H9 (cell line): ENCODE measurements around the gene MATK. TPM values are rescaled to one million over a fixed set of nuclear protein-coding genes. Genes with fewer than 3 reads are reported as not detected.

Experiments
- DNase-seq: peaks from one replicate; pipeline ENCODE4 v3.0.0-alpha.2; 2017
- H2AFZ ChIP-seq: one replicate; pipeline ENCODE4 v1.6.1; 2013; ENCODE audit warnings: mild to moderate bottlenecking, low read length, control low read depth, moderate library complexity
- H2AK5ac ChIP-seq: 2 replicates; pipeline ENCODE4 v1.6.1; 2013; ENCODE audit warnings: low read length, control low read depth, mixed read lengths; ENCODE audit not compliant: insufficient read length
- H2BK120ac ChIP-seq: one replicate; pipeline ENCODE4 v1.6.1; 2013; ENCODE audit warnings: low read depth, mild to moderate bottlenecking, low read length, control low read depth, inconsistent platforms; ENCODE audit not compliant: poor library complexity, severe bottlenecking
- H2BK12ac ChIP-seq: 2 replicates; pipeline ENCODE4 v1.6.1; 2013; ENCODE audit warnings: low read length, control low read depth, mixed read lengths, low read depth; ENCODE audit not compliant: insufficient read length
- H2BK15ac ChIP-seq: 2 replicates; pipeline ENCODE4 v1.6.1; 2013; ENCODE audit warnings: low read depth, low read length, control low read depth
- H2BK20ac ChIP-seq: one replicate; pipeline ENCODE4 v1.6.1; 2013; ENCODE audit warnings: low read depth, mild to moderate bottlenecking, low read length, control low read depth, inconsistent platforms; ENCODE audit not compliant: poor library complexity, severe bottlenecking
- H2BK5ac ChIP-seq: 2 replicates; pipeline ENCODE4 v1.6.1; 2013; ENCODE audit warnings: low read length, control low read depth, mixed read lengths; ENCODE audit not compliant: insufficient read length
- H3K14ac ChIP-seq: 2 replicates; pipeline ENCODE4 v1.6.1; 2013; ENCODE audit warnings: low read length, control low read depth; ENCODE audit not compliant: insufficient read depth
- H3K18ac ChIP-seq: 2 replicates; pipeline ENCODE4 v1.6.1; 2013; ENCODE audit warnings: low read depth, mild to moderate bottlenecking, mixed read lengths, low read length, control low read depth; ENCODE audit not compliant: insufficient read length
- H3K23ac ChIP-seq: 2 replicates; pipeline ENCODE4 v1.6.1; 2013; ENCODE audit warnings: low read length, control low read depth, mixed read lengths, low read depth; ENCODE audit not compliant: insufficient read length
- H3K23me2 ChIP-seq: 2 replicates; pipeline ENCODE4 v1.6.1; 2013; ENCODE audit warnings: low read depth, mild to moderate bottlenecking, mixed read lengths, low read length, control low read depth; ENCODE audit not compliant: insufficient read length, poor library complexity, severe bottlenecking
- H3K27ac ChIP-seq: 2 replicates; pipeline ENCODE4 v1.5.1; 2013; ENCODE audit warnings: low read length, control low read depth, mixed read lengths, low read depth; ENCODE audit not compliant: insufficient read length
- H3K27me3 ChIP-seq: 2 replicates; pipeline ENCODE4 v1.6.1; 2013; ENCODE audit warnings: low read length, control low read depth, inconsistent platforms; ENCODE audit not compliant: insufficient read depth
- H3K4ac ChIP-seq: 2 replicates; pipeline ENCODE4 v1.6.1; 2013; ENCODE audit warnings: low read depth, mild to moderate bottlenecking, control low read depth, inconsistent platforms, low read length, moderate library complexity
- H3K4me1 ChIP-seq: 2 replicates; pipeline ENCODE4 v1.6.1; 2013; ENCODE audit warnings: low read length, control low read depth, inconsistent platforms; ENCODE audit not compliant: insufficient read depth
- H3K4me2 ChIP-seq: 2 replicates; pipeline ENCODE4 v1.6.1; 2013; ENCODE audit warnings: low read length, control low read depth, mixed read lengths; ENCODE audit not compliant: insufficient read length, insufficient read depth
- H3K56ac ChIP-seq: 2 replicates; pipeline ENCODE4 v1.6.1; 2013; ENCODE audit warnings: low read depth, mild to moderate bottlenecking, mixed read lengths, low read length, control low read depth; ENCODE audit not compliant: insufficient read length
- H3K79me1 ChIP-seq: 2 replicates; pipeline ENCODE4 v1.6.1; 2013; ENCODE audit warnings: low read depth, mild to moderate bottlenecking, moderate library complexity, low read length, control low read depth, inconsistent platforms; ENCODE audit not compliant: insufficient read depth, poor library complexity, severe bottlenecking
- H3K79me2 ChIP-seq: 2 replicates; pipeline ENCODE4 v1.6.1; 2013; ENCODE audit warnings: low read length, control low read depth, inconsistent platforms; ENCODE audit not compliant: insufficient read depth
- H3K9ac ChIP-seq: 2 replicates; pipeline ENCODE4 v1.6.1; 2013; ENCODE audit warnings: low read length, control low read depth, mixed read lengths; ENCODE audit not compliant: insufficient read length; ENCODE audit errors: extremely low read depth
- H3K9me3 ChIP-seq: one replicate; pipeline ENCODE4 v1.6.1; 2013; ENCODE audit warnings: low read depth, low read length, inconsistent platforms; ENCODE audit not compliant: control insufficient read depth
- H3T11ph ChIP-seq: one replicate; pipeline ENCODE4 v1.6.1; 2013; ENCODE audit warnings: mild to moderate bottlenecking, low read length, control low read depth, inconsistent platforms
- H4K20me1 ChIP-seq: one replicate; pipeline ENCODE4 v1.6.1; 2013; ENCODE audit not compliant: control insufficient read depth, insufficient read length, insufficient read depth
- H4K5ac ChIP-seq: 2 replicates; pipeline ENCODE4 v1.6.1; 2013; ENCODE audit warnings: low read depth, mild to moderate bottlenecking, mixed read lengths, low read length, control low read depth; ENCODE audit not compliant: insufficient read length
- H4K8ac ChIP-seq: replicated peaks from 2 replicates; pipeline ENCODE4 v1.6.1; 2013; ENCODE audit warnings: low read length, control low read depth, mixed read lengths, low read depth; ENCODE audit not compliant: insufficient read length
- H4K91ac ChIP-seq: 2 replicates; pipeline ENCODE4 v1.6.1; 2013; ENCODE audit warnings: low read depth, mild to moderate bottlenecking, moderate library complexity, mixed read lengths, low read length, control low read depth; ENCODE audit not compliant: insufficient read length
- H3K27ac Mint-ChIP-seq, 3 experiments: 2 replicates in 2 of 3; 3 replicates in 1 of 3; pipeline ENCODE4 v1.8.0; 2020 to 2021; ENCODE audit warnings: mixed read lengths in 3 of 3, mild to moderate bottlenecking in 1 of 3, moderate library complexity in 1 of 3
- H3K27me3 Mint-ChIP-seq: 2 replicates; pipeline ENCODE4 v1.8.0; 2021; ENCODE audit warnings: low read depth, mild to moderate bottlenecking, moderate library complexity, mixed read lengths
- H3K36me3 Mint-ChIP-seq, 3 experiments: 2 replicates in 2 of 3; 3 replicates in 1 of 3; pipeline ENCODE4 v1.8.0; 2020 to 2021; ENCODE audit warnings: low read depth in 3 of 3, mixed read lengths in 3 of 3; ENCODE audit not compliant: insufficient read depth in 1 of 3
- H3K4me1 Mint-ChIP-seq, 2 experiments: 2 replicates each; pipeline ENCODE4 v1.8.0; 2020; ENCODE audit warnings: mixed read lengths in 2 of 2
- H3K4me3 Mint-ChIP-seq, 2 experiments: 2 replicates in 1 of 2; 3 replicates in 1 of 2; pipeline ENCODE4 v1.8.0; 2020 to 2021; ENCODE audit warnings: mild to moderate bottlenecking in 2 of 2, mixed read lengths in 2 of 2, moderate library complexity in 1 of 2
- H3K9me3 Mint-ChIP-seq, 2 experiments: 2 replicates in 1 of 2; 3 replicates in 1 of 2; pipeline ENCODE4 v1.8.0; 2020; ENCODE audit warnings: mild to moderate bottlenecking in 2 of 2, mixed read lengths in 2 of 2, moderate library complexity in 1 of 2
- CTCF ChIP-seq: fragments of 200-600 bp; sonication (generic); conservative IDR thresholded peaks from 3 replicates; pipeline ENCODE4 v1.8.0; 2021; ENCODE audit warnings: antibody characterized with exemption, mild to moderate bottlenecking
- WGBS: extraction: QIAGEN DNeasy Blood & Tissue Kit; methylation state at CpG from one replicate; pipeline ENCODE4 v1.1.7; 2013; ENCODE audit warnings: missing lambda C conversion rate, low lambda C conversion rate, mixed read lengths; ENCODE audit not compliant: insufficient read length; ENCODE audit errors: extremely low coverage; 5-methylcytosine and 5-hydroxymethylcytosine counted together
- total RNA-seq: library from RNA; stranded (reverse); gene quantifications from 2 replicates; pipeline ENCODE4 v1.2.1, GENCODE V29; 2021

Gene MATK
- total RNA-seq, 1 experiment from 2014 or later: 13.5 TPM

GRCh38 chr19:3775831-3776230, 10.3 kb downstream of the MATK start:
- H3K27ac ChIP-seq: no peak overlapping the region
- H3K9ac ChIP-seq: no peak overlapping the region
- H3K23me2 ChIP-seq: no peaks in the 10 kb centered on the region
- TF ChIP-seq CTCF: no peak
- DNase-seq: no peak
- H3K27me3 ChIP-seq: no peaks in the 10 kb centered on the region
- no peaks in the 10 kb centered on the region for H4K20me1 ChIP-seq
- H2BK12ac ChIP-seq: no peak overlapping the region
- no peak overlapping the region for H2BK15ac ChIP-seq
- peaks cover 7 to 17% of the 10 kb centered on the region in 2 experiments for H3K4me1 Mint-ChIP-seq
- peaks cover under 1 to 2% of the 10 kb centered on the region in 2 experiments; a peak in 4 of 5 replicates for H3K9me3 Mint-ChIP-seq
- no peak overlapping the region for H3K4ac ChIP-seq
- H3K56ac ChIP-seq: no peak overlapping the region
- no peak overlapping the region for H3K23ac ChIP-seq
- no peak overlapping the region for H4K8ac ChIP-seq
- no CpG with 5 or more reads among the region's 5 CpGs for WGBS
- peaks cover under 1% of the 10 kb centered on the region for H3K9me3 ChIP-seq
- peak overlapping the region; percentile 4; the same call in 1 of the 2 replicates for H3K14ac ChIP-seq
- H3T11ph ChIP-seq: no peak overlapping the region
- H3K27ac Mint-ChIP-seq: no peak overlapping the region
- H3K18ac ChIP-seq: no peak overlapping the region
- H4K91ac ChIP-seq: no peak overlapping the region
- H3K79me2 ChIP-seq: no peaks in the 10 kb centered on the region
- H3K4me3 Mint-ChIP-seq: no peak overlapping the region
- no peak overlapping the region for H2BK5ac ChIP-seq
- H3K36me3 Mint-ChIP-seq: peaks cover 0 to 1% (median under 1%) of the 10 kb centered on the region in 3 experiments; a peak in 4 of 7 replicates
- no peak overlapping the region for H4K5ac ChIP-seq
- H3K4me2 ChIP-seq: no peak overlapping the region
- no peak overlapping the region for H2AFZ ChIP-seq
- no peaks in the 10 kb centered on the region for H3K79me1 ChIP-seq
- H2BK20ac ChIP-seq: no peak overlapping the region
- no peaks in the 10 kb centered on the region for H3K4me1 ChIP-seq
- H2BK120ac ChIP-seq: no peak overlapping the region
- no peak overlapping the region for H2AK5ac ChIP-seq
- H3K27me3 Mint-ChIP-seq: peaks cover under 1% of the 10 kb centered on the region; the same call in 1 of the 2 replicates
